Measurements from ENCODE around the gene ADAM8. TPM values are rescaled to one million over a fixed set of nuclear protein-coding genes. Genes with fewer than 3 reads are reported as not detected.
"Not testable (repeated sequence)": the region's sequence is repeated elsewhere in the genome, so short reads cannot be mapped to it uniquely, and the experiment has no call there.

Gene ADAM8
- total RNA-seq, 6 donors from 2014 or later, result 10.4 to 93.2 (median 32.9) TPM

GRCh38 chr10:133324198-133324792 lies 47.6 kb upstream of the ADAM8 start:
- H3K9me3 ChIP-seq, result no peaks in the 10 kb centered on the region
- H3K27ac ChIP-seq, result no peak overlapping the region
- H3K27me3 ChIP-seq, result peaks cover 11 to 48% (median 37%) of the 10 kb centered on the region in 4 donors
- DNase-seq, result peak; percentile 51 to 79
- H3K4me1 ChIP-seq, result peaks cover 15 to 25% (median 17%) of the 10 kb centered on the region in 4 donors
- 17 to 33% methylated on average over 1 to 4 of the region's 13 CpGs for whole genome bisulfite sequencing, 2 donors
- no peaks in the 10 kb centered on the region for H3K36me3 ChIP-seq
- peak overlapping the region in 1 of 4 donors; percentile 12 for H3K4me3 ChIP-seq
- TF ChIP-seq CTCF (IDR thresholded peaks at IDR 0.05) (no peak), POLR2AphosphoS5 (IDR thresholded peaks at IDR 0.05) (no peak), EP300 (IDR thresholded peaks at IDR 0.05) (no peak), POLR2A (IDR thresholded peaks at IDR 0.05) (no peak)
- peak in 1 of 2 donors; percentile 52 for ATAC-seq (ENCODE audit: low FRiP score in 2 of 2)

- DNase-seq; H3K36me3 ChIP-seq; H3K4me3 ChIP-seq; H3K27ac ChIP-seq; ATAC-seq (ENCODE audit: low FRiP score in 2 of 2); H3K9me3 ChIP-seq: not testable (repeated sequence)
- 66 to 73% methylated on average over 11 of the region's 14 CpGs for WGBS, 2 donors
- Histone ChIP-seq H3K4me1 (peaks cover 20 to 31% (median 23%) of the 10 kb centered on the region in 4 donors), H3K27me3 (peaks cover 10 to 27% (median 25%) of the 10 kb centered on the region in 4 donors)
These were observed 45.5 kb upstream of the ADAM8 start for GRCh38 chr10:133322064-133322709.

GRCh38 chr10:133320852-133321422 lies 44.3 kb upstream of the ADAM8 start:
- not testable (repeated sequence) for H3K4me3 ChIP-seq; DNase-seq; H3K36me3 ChIP-seq; H3K27ac ChIP-seq; H3K9me3 ChIP-seq; ATAC-seq (ENCODE audit: low FRiP score in 2 of 2)
- WGBS, 2 donors, result 91 to 96% methylated on average over 3 to 6 of the region's 6 CpGs
- Histone ChIP-seq H3K4me1 (peaks cover 19 to 26% (median 20%) of the 10 kb centered on the region in 4 donors), H3K27me3 (peaks cover 0 to 14% (median 13%) of the 10 kb centered on the region in 4 donors)

- Histone ChIP-seq H3K4me3 (peak overlapping the region in 3 of 4 donors; percentile 21 to 45 (median 35)), H3K36me3 (no peaks in the 10 kb centered on the region), H3K27ac (no peak overlapping the region), H3K27me3 (no peaks in the 10 kb centered on the region), H3K9me3 (no peaks in the 10 kb centered on the region), H3K4me1 (peaks cover 5 to 11% (median 7%) of the 10 kb centered on the region in 4 donors)
- DNase-seq (peak; percentile 74 to 93), ATAC-seq (ENCODE audit: low FRiP score in 2 of 2) (peak; percentile 90 to 92)
- peak; percentile 49 to 87 (median 83) for TF ChIP-seq CTCF (IDR thresholded peaks at IDR 0.05)
- no peak for TF ChIP-seq POLR2AphosphoS5 (IDR thresholded peaks at IDR 0.05)
- WGBS, 2 donors, result 1 to 21% methylated on average over 17 of the region's 51 CpGs
These were observed 41.9 kb upstream of the ADAM8 start for GRCh38 chr10:133318494-133319127.

GRCh38 chr10:133316732-133317131 lies 40.1 kb upstream of the ADAM8 start:
- ATAC-seq (ENCODE audit: low FRiP score in 2 of 2), result no peak
- Histone ChIP-seq H3K4me1 (peaks cover 5 to 11% (median 7%) of the 10 kb centered on the region in 4 donors), H3K4me3 (no peak overlapping the region), H3K27ac (no peak overlapping the region), H3K27me3 (no peaks in the 10 kb centered on the region), H3K36me3 (peaks cover 3 to 15% (median 12%) of the 10 kb centered on the region in 4 donors), H3K9me3 (no peaks in the 10 kb centered on the region)
- WGBS, 2 donors, result 91 to 92% methylated on average over 7 of the region's 7 CpGs
- DNase-seq, result no peak
- TF ChIP-seq EP300 (IDR thresholded peaks at IDR 0.05) (no peak), POLR2A (IDR thresholded peaks at IDR 0.05) (no peak)

GRCh38 chr10:133316266-133316665 lies 39.6 kb upstream of the ADAM8 start:
- Histone ChIP-seq H3K36me3 (peaks cover 7 to 19% (median 16%) of the 10 kb centered on the region in 4 donors), H3K27me3 (no peaks in the 10 kb centered on the region), H3K9me3 (no peaks in the 10 kb centered on the region), H3K4me1 (peaks cover 5 to 11% (median 7%) of the 10 kb centered on the region in 4 donors), H3K27ac (no peak overlapping the region), H3K4me3 (no peak overlapping the region)
- DNase-seq (no peak), ATAC-seq (ENCODE audit: low FRiP score in 2 of 2) (no peak)
- TF ChIP-seq EP300 (IDR thresholded peaks at IDR 0.05), result no peak
- no peak for TF ChIP-seq POLR2AphosphoS5 (IDR thresholded peaks at IDR 0.05)
- no peak for TF ChIP-seq CTCF (IDR thresholded peaks at IDR 0.05)
- TF ChIP-seq POLR2A (IDR thresholded peaks at IDR 0.05), result no peak
- 87 to 91% methylated on average over 6 to 9 of the region's 9 CpGs for WGBS, 2 donors
